D721Med (cell line): ENCODE measurements around the gene LCAT.

Source experiments
- DNase-seq: peaks from one replicate; pipeline ENCODE4 v3.0.0; 2011; ENCODE audit warnings: low spot score; ENCODE audit not compliant: insufficient read length
- FAIRE-seq: peaks from 2 replicates; lab custom pipeline; 2011; peaks lifted over from hg19 to GRCh38; lab: Jason Lieb, UNC
- TF ChIP-seq, protein P1 (sequence below): IDR thresholded peaks from 2 replicates; pipeline ENCODE4 v1.5.1; 2012; ENCODE audit warnings: mild to moderate bottlenecking, control low read depth; ENCODE audit not compliant: insufficient read depth; ENCODE audit errors: missing control alignments

LCAT gene

DNA sequence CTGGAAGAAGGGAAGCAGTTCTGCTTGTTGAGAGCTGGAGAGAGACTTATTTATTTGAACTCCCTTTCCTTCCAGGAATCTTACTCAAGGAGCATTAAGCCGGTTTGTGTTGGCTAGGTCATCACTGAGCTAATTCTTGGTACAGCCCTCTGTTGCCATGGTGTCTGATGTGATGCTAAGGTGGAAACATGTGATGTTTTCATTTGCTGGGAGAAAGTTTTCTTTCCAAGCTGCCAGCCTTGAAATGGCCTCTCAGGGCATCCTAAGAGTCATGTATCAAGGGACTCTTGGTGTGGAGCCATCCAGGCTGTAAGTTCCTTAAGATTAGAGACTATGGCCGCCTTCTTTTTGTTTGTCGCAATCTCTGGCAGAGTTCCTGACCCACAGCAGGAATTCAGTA lies 46.7 kb downstream of the LCAT start:
- DNase-seq, result no peak
- no peak for FAIRE-seq
- TF ChIP-seq, protein P1, sequence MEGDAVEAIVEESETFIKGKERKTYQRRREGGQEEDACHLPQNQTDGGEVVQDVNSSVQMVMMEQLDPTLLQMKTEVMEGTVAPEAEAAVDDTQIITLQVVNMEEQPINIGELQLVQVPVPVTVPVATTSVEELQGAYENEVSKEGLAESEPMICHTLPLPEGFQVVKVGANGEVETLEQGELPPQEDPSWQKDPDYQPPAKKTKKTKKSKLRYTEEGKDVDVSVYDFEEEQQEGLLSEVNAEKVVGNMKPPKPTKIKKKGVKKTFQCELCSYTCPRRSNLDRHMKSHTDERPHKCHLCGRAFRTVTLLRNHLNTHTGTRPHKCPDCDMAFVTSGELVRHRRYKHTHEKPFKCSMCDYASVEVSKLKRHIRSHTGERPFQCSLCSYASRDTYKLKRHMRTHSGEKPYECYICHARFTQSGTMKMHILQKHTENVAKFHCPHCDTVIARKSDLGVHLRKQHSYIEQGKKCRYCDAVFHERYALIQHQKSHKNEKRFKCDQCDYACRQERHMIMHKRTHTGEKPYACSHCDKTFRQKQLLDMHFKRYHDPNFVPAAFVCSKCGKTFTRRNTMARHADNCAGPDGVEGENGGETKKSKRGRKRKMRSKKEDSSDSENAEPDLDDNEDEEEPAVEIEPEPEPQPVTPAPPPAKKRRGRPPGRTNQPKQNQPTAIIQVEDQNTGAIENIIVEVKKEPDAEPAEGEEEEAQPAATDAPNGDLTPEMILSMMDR, result no peak

DNA sequence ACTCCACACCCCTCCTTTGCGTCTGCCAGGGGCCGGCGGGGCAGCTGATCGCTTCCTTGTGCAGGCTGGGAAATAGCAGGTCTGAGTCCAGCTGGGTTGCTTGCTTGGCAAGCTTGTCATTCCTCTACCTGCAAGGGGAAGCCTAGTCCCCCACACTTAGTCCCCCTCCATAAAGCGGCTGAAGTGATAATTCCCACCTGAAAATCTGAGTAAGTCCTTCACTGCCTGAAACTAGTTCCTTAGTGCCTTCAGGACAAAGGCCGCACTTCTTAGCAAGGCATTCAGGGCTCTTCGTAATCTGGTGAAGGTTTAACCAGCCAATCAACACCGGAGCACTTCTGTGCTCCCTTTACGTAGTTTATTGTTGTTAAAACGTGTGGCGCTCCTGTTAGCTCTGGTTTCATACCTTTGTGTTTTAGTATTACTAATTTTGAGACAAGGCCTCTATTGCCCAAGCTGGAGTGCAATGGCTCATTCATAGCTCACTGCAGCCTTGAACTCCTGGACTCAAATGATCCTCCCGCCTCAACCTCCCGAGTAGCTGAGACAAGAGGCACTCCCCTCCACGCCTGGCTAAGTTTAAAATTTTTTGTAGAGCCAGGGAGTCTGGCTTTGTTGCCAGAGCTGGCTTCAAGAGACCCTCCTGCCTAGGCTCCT lies 50.0 kb downstream of the LCAT start:
- TF ChIP-seq, protein P1, result no peak
- DNase-seq (no peak), FAIRE-seq (no peak)

DNA sequence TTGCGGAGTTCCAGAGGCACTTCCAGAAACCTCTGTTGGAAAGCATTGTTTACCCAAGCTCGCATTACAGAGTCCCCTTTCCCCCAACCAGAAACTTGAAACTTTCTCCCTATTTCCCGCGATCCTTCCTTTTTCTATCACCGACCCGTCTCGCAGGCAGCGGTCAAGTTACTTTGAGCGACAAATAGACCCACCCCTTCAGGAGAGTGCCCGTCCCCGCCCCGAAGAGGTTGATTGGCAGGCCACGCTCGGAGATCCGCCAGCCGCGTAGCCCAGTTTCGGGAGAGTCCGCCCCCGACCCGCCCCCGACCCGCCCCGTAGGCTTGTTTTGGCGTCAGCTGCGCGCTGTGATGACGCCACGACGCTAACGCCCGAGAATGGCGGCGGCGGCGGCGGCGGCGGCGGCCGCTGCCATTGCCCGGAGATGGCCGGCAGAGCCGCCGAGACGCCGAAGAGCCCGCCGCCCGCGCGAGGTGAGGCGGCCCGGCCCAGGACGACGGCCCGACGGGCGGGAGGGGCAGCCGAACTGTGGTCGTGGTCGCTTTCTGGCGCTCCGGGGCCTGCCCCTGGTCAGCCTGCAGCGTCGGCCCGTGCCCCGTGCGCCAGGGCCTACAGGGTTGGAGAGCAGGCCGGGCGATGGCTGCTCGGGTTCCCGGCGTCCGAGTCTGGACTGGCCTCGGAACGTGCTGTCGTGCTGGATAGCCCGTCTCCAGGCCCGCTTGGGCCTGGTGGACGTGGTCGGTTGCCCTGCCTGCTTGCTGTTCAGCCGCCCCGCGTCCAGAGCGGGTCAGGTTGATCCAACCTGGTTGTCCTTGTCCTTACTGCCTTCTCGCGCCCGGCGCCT lies 50.8 kb downstream of the LCAT start, which contains the start of gene PSKH1:
PSKH1 (plus strand) TSS at position 356 of the 844 bp plus-strand sequence. CDS start 15,496 bp downstream, outside the sequence.
- DNase-seq (peak; percentile 89), FAIRE-seq (no peak)
- TF ChIP-seq, protein P1, result no peak

DNA sequence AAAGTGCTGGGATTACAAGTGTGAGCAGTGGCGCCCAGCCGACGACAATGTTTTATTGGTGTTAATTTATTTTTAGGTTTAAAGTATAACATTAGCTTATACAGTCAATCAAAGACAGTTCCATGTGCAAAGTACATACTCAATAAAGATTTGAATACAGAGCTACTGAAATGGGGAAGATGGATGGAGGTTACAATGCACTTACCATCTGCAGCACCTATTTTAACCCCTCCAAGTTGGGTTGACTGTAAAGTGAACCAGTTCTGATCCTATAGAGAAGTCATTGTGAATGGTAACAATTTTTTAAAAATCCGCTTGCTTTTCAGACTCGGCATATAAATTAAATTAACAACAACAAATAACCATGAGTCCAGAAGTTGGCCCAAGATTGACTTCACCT lies 51.5 kb downstream of the LCAT start:
- no peak for FAIRE-seq
- no peak for DNase-seq
- TF ChIP-seq, protein P1, result no peak
